Activated T-helper 1 cell treated with Interleukin-2 at 50 U/mL for 16 hours (primary cell): ENCODE data around the gene FGF22.
"Not testable (repeated sequence)": the region's sequence is repeated elsewhere in the genome, so short reads cannot be mapped to it uniquely, and the experiment has no call there.

Experiments
- DNase-seq: peaks from one replicate; pipeline ENCODE4 v3.0.0-alpha.2; 2020; ENCODE audit warnings: low read depth

The FGF22 gene

DNA sequence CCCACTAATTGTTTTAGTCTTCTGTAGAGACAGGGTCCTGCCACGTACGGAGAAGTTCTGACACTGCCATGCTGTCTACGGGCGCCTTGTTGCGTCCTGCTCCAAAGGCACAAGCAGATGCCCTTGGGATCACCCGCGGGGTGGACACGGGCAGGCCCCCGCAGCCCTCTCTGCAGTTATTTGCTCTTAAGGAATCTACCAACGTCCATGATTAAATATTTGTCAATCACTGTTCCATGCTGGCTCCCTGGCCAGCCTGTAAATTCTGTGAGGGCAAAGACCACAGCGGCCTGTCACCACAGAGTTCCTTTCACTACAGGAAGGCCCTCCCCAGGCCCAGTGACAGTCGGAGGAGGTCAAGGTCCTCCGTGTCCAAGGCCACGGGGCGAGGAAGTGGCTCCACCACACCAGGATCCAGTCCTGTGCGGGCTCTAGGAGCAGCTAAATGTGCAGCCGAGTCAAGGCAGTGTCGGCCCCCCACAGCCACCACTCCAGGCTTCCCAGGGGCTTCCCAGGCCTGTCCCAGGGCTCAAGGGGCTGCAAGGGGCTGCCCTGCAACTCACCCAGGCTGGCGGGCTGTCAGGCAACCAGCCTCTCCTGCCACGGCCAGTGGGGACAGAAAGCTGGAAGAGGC is 21.2 kb downstream of the FGF22 start:
- DNase-seq, result no peak

DNA sequence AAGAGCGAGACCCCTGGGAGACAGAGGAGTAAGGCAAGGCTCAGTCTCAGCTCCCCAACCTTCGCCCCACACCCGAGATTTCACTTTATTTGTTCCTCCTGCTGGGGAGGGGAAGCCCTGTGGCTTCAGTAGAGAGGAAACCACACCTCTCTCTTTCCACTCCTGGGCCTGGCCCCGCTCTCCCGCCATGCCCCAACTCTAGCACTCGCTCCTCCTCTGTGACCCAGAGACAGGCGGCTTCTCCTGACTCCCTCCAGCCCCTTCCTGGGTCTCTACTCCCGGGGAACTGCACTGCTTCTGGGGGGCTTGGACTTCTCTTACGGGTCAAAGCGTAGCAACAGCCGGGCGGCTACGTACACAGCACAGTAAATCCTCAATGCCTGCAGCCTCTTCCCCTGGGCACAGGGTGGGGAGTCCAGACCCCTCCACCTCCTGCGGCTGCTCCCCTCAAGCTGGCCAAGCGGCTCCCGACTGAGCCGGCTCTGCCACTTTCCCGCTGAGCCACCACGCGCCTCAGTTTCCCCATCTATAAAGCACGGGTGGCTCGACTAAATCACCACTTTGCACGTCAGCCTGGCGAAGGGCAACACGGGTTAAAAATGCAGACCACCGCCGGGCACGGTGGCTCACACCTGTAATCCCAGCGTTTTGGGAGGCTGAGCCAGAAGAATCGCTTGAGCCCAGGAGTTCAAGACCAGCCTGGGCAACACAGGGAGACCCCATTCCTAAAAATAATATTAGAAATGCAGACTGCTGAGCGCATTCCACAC is 21.9 kb downstream of the FGF22 start:
- peak; percentile 56 for DNase-seq

DNA sequence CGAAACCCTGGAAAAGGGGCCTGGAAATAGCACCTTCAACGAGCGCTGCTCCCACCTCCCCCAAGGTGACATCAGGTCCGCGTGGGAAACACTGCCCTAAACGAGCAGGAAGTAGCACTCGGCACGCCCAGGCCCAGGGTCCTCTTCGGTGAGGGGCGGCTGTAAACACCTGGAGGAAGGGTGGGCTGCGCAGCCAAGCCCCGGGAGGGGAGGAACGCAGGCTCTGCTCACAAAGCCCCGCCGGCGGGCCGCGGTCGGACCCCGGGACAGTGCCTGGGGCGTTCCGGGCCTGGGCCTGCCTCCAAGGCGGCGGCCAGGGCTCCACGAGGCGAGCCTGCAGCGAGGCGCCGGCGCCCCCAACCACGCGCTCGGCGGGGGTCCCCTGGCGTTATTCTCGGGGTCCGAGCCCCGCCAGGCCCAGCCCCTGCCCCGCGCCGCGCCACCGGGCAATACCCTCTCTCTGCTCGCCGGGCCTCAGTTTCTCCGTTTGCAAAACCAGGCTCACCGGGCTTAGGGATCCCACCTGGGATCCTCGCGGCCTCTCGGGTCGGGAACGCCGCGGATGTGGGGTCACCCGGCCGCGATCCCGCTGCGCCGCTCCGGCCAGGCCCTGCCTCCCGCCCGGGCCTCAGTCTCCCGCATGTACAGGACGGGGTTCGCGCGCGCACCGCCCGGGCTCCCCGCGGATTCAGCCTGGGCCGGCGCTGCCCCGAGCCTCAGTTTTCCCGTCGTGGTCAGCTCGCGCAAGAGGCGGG is 22.7 kb downstream of the FGF22 start:
- peak; percentile 70 for DNase-seq

DNA sequence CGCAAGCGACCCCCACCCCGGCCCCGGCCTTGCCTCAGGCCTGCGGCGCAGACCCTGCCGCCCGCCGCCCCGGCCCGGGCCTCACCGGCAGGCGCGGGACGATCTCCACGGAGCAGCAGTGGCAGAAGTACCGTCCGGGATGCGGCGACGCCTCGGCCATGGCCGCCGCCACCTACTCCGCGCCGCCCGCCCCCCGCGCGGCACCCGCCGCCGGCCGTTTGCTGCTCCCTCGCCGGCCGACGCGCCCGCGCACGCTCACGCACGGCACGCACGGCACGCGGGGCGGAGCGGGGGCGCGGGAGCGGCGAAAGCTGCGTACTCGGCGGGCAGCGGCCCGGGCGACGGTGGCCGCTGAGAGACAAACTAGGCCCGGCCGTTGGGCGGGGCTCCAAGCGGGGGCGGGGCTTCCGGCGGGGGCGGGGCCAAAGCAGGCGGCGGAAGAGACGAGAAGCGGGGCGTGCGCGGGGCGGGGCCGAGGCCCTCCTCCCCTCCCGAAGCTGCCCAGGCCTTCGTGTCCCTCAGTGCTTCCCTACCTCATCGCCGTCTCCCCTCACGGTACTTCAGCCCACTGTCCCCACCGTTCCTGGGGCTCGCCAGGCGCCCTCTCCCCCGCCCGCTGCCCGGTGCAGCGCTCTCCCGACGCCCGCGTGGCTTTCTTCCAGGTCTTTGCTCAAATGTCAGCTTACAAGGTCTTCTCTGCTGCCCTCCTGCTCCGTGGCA is 23.4 kb downstream of the FGF22 start, which contains the start of gene RNF126:
RNF126 (minus strand) TSS at position 253 of the 720 bp plus-strand sequence; CDS start at position 160, 93 bp downstream.
- peak; percentile 94 for DNase-seq

DNA sequence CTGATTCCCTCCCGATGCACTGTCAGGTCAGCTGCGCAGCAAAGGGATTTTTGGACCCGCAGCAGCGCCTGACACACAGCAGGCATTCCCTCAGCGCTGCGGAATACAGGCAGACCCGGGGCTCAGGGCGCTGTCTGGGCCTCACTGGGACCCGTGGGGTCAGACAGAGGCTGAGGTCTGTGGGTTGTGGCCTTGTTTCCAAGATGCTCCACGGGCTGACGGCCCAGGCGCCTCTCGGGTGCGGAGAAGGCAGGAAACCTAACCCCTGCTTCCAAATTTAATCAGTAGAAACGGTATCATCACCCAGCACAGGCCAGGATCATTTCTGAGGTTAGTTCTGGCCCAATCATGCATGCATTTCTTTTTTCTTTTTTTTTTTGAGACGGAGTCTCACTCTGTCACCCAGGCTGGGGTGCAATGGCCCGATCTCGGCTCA is 24.0 kb downstream of the FGF22 start:
- DNase-seq, result no peak

DNA sequence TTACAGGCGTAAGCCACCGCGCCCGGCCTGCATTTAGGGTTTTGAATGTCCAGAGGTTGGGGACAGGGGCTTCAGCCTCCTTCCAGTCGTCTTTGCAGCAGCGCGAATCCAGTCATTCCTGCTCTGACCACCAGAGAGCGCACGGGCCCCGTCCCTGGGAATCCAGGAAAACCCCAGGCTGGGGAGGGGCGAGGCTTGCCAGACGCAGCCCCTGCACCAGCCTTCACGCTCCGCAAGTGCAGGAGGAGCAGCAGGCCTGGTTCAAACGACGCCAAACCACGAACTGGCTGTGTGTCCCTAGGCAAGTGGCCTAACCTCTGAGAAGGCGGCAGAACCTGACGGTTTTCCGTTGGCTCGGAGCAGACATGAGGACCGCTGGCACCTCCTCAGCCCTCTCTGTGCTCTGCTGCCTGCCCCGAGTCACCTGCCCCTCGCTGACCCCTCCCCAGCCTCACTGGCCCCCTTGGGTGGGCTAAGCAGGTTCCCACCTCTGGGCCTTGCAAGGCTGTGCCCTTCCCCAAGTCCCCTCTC is 25.3 kb downstream of the FGF22 start:
- DNase-seq, result peak; percentile 59

DNA sequence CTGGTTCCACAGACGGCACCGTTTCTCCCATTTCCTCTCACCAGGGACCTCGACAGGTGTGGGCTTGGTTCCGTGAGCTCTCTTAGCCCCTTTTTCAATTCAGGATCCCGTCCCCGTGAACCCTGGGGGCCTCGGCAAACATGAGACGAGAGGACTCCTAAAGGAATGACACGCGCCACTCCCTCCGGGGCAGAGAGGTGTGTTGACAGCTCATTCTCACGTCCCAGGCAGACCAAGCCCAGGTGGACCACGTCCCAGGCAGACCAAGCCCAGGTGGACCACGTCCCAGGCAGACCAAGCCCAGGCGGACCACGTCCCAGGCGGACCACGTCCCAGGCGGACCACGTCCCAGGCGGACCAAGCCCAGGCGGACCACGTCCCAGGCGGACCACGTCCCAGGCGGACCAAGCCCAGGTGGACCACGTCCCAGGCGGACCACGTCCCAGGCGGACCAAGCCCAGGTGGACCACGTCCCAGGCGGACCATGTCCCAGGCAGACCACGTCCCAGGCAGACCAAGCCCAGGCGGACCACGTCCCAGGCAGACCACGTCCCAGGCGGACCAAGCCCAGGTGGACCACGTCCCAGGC is 27.4 kb downstream of the FGF22 start:
- not testable (repeated sequence) for DNase-seq

DNA sequence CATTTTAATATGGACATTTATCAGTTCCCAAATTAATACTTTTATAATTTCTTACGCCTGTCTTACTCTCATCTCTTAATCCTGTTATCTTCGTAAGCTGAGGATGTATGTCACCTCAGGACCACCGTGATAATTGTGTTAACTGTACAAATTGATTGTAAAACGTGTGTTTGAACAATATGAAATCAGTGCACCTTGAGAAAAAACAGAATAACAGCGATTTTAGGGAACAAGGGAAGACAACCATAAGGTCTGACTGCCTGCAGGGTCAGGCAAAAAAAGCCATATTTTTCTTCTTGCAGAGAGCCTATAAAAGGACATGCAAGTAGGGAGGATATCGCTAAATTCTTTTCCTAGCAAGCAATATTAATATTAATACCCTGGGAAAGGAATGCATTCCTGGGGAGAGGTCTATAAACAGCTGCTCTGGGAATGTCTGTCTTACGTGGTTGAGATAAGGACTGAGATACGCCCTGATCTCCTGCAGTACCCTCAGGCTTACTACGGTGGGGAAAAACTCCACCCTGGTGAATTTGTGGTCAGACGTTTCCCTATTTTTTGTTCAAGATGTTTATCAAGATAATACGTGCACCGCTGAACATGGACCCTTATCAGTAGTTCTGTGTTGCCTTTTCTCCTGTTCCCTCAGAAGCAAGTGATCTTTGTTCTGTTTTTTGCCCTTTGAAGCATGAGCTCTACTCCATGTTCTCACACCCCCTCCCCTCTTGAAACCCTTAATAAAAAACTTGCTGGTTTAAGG is 29.2 kb downstream of the FGF22 start:
- DNase-seq, result not testable (repeated sequence)

DNA sequence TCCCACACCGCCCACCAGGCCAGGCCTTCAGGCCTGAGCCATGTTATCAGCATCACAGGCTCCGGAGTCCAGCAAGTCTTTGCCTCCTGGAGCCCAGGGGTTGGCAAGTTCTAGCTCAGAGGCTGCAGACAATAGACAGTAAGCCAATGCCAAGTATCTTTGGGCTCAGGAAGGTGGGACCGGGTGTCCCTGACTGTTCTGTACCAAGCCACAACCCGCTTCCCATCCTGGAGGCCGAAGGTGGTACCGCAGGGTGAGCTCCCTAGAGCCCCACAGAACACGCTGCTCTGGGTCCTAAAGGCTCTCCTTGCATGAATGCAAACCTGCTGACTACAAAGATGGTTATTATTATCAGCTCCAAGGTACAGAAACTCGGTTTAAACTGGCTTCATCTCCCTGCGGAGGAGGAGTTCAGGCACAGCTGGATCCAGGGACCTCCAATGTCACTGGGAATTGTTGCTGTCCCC is 31.0 kb downstream of the FGF22 start:
- DNase-seq, result no peak

DNA sequence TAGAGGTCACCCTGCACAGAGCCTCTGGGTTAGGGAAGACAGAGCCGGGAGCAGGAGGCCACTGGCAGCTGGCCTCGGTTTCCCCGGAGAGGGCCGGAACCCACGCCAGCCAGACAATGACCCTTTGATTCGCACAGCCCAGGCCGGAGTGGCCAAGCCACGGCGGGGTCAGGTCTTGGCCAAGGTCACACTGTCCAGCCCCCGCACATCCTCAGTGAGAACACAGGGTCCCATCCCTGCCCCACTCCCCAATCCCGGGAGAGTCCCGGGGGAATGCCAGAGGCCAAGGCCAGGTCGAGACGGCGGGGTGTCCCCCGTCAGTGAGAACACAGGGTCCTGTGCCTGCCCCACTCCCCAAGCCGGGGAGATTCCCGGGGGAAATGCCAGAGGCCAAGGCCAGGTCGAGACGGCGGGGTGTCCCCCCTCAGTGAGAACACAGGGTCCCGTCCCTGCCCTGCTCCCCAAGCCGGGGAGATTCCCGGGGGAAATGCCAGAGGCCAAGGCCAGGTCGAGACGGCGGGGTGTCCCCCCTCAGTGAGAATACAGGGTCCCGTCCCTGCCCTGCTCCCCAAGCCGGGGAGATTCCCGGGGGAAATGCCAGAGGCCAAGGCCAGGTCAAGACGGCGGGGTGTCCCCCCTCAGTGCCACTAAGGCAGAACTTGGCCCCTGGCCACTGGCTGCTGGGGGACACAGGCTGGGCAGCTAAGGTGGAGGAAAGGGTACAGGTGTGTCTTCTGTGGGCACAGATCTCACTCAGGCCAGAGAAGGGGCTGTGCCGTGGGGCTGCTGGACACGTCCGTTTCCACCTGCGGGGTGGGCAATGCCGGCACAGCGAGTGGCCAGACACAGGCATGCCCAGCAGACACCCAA is 34.8 kb downstream of the FGF22 start:
- DNase-seq, result no peak

DNA sequence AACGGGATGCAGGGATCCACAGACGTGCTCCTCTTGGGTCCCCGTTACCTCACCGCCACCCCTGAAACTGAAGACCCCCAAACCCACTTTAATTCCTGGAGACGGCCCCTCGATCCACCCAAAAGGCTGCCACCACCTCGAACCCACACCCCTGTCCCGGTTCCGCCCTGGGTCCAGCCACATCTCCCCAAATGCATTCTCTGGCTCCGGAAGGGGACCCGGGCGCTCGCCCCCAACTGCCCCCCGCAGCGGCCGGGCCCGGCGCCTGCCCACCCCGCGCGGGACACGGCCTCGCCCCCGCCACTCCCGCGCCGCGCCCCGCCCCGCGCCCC is 36.3 kb downstream of the FGF22 start:
- no peak for DNase-seq

DNA sequence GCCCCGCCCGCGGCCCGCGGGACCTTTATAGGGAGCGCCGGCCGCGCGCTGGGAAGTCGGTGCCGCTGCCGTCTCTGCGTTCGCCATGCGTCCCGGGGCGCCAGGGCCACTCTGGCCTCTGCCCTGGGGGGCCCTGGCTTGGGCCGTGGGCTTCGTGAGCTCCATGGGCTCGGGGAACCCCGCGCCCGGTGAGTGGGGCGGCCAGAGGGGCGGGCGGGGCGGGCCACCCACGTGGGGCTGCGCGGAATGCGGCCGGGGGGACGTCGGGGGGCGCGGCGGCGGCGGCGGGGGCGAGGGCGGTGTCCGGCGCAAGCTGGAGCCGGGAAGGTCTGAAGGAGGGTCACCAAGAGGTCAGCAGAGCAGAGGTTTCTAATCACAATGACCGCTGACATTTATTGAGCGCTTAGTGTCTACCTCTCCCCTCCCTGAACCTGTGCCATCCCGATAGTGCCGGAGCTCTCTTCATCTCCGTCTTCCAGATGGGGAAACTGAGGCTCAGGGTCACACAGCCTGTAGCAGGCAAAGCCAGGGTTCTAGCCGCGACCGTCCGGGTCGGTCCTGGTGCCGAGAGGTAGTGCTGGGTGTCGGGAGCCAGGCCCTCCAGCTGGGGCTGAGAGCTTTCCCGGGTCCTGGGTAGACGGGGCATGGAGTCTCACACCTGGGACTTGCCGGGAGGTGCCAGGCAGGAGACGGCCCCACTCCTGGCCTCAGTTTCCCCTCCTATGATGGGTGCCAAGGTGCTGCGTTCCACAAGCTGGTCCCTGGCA is 36.8 kb downstream of the FGF22 start, which contains the start of gene FSTL3:
FSTL3 (plus strand) TSS at position 54 of the 767 bp plus-strand sequence; CDS start at position 86, 32 bp downstream.
- DNase-seq, result no peak

DNA sequence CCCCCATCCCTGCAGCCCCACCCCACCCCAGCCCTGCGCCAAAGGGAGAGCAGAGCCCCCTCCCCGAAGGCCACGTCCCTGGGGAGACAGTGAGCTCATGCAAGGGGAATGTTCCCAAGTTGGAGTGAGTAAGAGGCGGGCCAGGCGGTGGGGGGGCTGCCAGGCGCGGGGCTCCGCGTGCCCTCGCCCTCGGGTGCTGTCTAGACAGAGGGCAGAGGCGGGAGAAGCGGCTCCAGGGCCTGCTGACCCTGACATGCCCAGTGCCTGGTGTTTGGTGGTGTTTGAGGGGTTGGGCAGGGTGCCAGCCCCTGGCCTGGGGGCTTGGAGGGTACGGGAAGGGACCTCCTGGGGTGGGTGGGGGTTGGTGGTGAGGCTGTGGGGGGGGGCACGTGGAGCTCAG is 37.5 kb downstream of the FGF22 start:
- no peak for DNase-seq

DNA sequence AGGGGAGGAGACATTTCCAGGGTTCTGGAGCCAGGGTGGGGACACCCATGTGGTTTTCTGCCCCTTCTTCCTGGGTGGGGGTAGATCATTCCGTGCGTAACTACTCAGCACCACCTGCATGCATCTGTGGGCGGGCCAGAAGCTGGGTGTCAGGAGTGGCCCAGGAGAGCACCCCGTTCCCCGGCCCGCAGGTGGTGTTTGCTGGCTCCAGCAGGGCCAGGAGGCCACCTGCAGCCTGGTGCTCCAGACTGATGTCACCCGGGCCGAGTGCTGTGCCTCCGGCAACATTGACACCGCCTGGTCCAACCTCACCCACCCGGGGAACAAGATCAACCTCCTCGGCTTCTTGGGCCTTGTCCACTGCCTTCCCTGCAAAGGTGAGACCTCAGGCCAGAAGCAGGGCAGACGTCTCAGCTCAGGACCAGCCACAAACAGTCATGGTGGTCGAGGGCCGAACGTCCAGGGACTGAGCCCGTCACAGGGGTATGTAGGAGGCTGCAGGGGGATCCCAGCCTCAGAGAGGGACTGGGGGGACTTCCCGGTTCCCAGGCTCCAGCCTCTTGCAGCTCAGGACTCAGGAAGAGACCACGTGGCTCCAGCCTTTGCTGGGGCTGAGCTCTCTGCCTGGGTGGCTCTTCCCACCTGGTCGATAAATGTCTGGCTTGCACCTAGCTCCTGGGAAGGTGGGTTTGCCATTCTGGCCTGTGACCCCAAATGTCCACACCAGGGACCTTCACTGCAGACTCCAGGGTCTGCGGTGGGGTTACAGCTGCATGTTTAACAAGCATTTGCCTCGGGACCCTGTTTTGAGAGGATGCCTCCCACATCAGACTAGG is 38.1 kb downstream of the FGF22 start:
- no peak for DNase-seq

DNA sequence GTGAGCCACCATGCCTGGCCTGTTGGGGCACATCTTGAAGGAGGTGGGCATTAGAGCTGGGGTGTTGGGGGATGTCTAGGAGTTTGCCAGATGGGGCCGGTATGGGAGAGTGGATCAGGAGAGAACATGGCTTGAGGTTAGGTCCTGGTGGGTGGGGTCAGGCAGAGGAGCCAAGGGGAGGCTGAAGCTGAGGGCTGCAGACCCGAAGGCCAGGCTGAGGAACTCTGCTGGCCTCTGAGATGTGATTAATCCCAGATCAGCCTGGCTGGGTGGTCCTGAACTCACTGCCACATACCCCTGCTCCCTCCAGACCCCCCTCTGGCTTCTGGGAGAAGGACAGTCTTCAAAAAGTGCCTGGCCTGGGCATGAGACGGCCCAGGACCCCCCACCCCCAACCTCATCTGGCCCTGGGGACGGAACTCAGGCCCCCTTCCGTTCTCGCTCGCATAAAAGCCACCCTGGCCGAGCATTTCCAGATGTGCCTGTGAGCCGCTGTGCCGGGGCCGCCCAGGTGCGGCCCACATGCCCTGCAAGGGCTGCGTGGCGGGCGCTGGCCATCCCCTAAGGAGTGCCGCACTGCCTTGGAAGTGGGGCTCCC is 39.2 kb downstream of the FGF22 start:
- DNase-seq, result no peak

DNA sequence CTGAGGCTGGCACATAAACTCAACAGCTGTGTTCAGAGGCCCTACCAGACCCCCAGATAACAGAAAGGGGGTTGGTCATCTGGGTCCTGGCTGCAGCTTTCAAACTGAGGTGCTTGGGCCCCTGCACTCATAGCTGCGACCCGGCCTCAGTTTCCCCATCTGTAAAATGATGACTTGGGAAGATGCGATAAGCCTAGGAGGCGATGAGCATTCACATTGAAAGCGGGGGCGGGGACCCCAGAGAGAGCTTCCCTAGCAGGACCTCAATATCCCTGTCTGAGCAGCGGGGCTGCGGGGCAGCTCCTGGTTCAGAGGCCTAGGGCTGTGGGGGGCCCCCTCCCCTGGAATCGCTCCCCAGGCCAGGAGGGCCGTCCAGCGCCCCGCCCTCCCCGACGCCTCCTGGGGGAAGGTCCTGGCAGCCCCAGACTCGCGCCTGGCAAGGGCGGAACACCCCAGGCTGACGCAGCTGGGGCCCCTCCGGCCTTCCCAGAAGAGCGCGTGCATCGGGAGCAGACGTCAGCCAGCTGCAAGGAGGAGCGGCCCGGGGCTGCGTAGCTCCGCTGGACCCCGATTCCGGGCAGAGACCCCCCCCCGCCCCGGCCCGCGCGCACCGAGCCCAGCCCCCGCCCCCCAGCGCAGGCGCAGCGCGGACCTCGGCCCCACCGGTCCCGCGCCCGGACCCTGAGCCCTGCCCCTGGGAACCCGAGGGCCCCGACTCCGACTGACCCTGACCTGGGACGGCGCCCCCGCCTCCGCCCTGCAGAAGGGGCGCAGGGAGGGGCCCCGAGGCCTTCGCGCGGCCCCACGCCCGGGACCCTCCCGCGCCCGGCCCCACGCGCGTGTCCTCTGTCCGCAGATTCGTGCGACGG is 40.0 kb downstream of the FGF22 start:
- no peak for DNase-seq
